SK-N-SH treated with all-trans-retinoic acid at 6 μM for 48 hours (cell line): ENCODE data around the gene TUBB4B.
A peak's percentile ranks its signal among the peaks of the same experiment; 100 is the strongest.

ENCODE experiments used
- BACH2 ChIP-seq: fragments of 250-450 bp; sonication (Bioruptor Pico); IDR thresholded peaks from 2 replicates; pipeline ENCODE4 v1.9.0; 2021; ENCODE audit warnings: mild to moderate bottlenecking, borderline replicate concordance
- CSDC2 ChIP-seq: fragments of 250-450 bp; sonication (Bioruptor Pico); IDR thresholded peaks from 2 replicates; pipeline ENCODE4 v1.5.0; 2020; ENCODE audit warnings: mild to moderate bottlenecking, moderate library complexity
- ESRRG ChIP-seq: fragments of 250-450 bp; sonication (Bioruptor Pico); IDR thresholded peaks from 2 replicates; pipeline ENCODE4 v1.6.1; 2021; ENCODE audit warnings: mild to moderate bottlenecking
- ISL1 ChIP-seq: fragments of 250-450 bp; sonication (Bioruptor Pico); IDR thresholded peaks from 2 replicates; pipeline ENCODE4 v2.1.2; 2022; ENCODE audit warnings: mild to moderate bottlenecking, moderate library complexity
- RARB ChIP-seq: fragments of 250-450 bp; sonication (Bioruptor Pico); IDR thresholded peaks from 2 replicates; pipeline ENCODE4 v1.8.0; 2021; ENCODE audit warnings: mild to moderate bottlenecking, moderate library complexity
- TCF4 ChIP-seq: fragments of 250-450 bp; sonication (Bioruptor Pico); IDR thresholded peaks from 2 replicates; pipeline ENCODE4 v1.8.0; 2021; ENCODE audit warnings: mild to moderate bottlenecking, moderate library complexity, borderline replicate concordance
- TOX ChIP-seq: fragments of 250-450 bp; sonication (Bioruptor Pico); IDR thresholded peaks from 2 replicates; pipeline ENCODE4 v1.8.0; 2021; ENCODE audit warnings: mild to moderate bottlenecking, moderate library complexity, borderline replicate concordance
- ZFP3 ChIP-seq: fragments of 250-450 bp; sonication (Bioruptor Pico); IDR thresholded peaks from 2 replicates; pipeline ENCODE4 v1.5.0; 2020; ENCODE audit warnings: mild to moderate bottlenecking, moderate library complexity
- ZFP30 ChIP-seq: fragments of 450-650 bp; formaldehyde crosslinking; IDR thresholded peaks from 2 replicates; pipeline ENCODE4 v1.5.0; 2022; ENCODE audit warnings: mild to moderate bottlenecking, moderate library complexity
- ZNF70 ChIP-seq: fragments of 450-650 bp; formaldehyde crosslinking; IDR thresholded peaks from 2 replicates; pipeline ENCODE4 v1.5.0; 2020; ENCODE audit warnings: mild to moderate bottlenecking, moderate library complexity
- ZNF8 ChIP-seq: fragments of 450-650 bp; formaldehyde crosslinking; IDR thresholded peaks from 2 replicates; pipeline ENCODE4 v1.5.0; 2020; ENCODE audit warnings: mild to moderate bottlenecking, moderate library complexity
- TF ChIP-seq, protein P1 (sequence below): fragments of 250-450 bp; sonication (Bioruptor Pico); IDR thresholded peaks from 2 replicates; pipeline ENCODE4 v1.8.0; 2020; ENCODE audit warnings: mild to moderate bottlenecking, moderate library complexity, borderline replicate concordance
- TF ChIP-seq, protein P2 (sequence below): fragments of 250-450 bp; sonication (Bioruptor Pico); IDR thresholded peaks from 2 replicates; pipeline ENCODE4 v1.8.0; 2021; ENCODE audit warnings: low read depth, mild to moderate bottlenecking, moderate library complexity, borderline replicate concordance
- TF ChIP-seq, protein P3 (sequence below): fragments of 250-450 bp; sonication (Bioruptor Pico); IDR thresholded peaks from 2 replicates; pipeline ENCODE4 v1.5.1; 2020; ENCODE audit warnings: low read depth, mild to moderate bottlenecking, moderate library complexity

DNA sequence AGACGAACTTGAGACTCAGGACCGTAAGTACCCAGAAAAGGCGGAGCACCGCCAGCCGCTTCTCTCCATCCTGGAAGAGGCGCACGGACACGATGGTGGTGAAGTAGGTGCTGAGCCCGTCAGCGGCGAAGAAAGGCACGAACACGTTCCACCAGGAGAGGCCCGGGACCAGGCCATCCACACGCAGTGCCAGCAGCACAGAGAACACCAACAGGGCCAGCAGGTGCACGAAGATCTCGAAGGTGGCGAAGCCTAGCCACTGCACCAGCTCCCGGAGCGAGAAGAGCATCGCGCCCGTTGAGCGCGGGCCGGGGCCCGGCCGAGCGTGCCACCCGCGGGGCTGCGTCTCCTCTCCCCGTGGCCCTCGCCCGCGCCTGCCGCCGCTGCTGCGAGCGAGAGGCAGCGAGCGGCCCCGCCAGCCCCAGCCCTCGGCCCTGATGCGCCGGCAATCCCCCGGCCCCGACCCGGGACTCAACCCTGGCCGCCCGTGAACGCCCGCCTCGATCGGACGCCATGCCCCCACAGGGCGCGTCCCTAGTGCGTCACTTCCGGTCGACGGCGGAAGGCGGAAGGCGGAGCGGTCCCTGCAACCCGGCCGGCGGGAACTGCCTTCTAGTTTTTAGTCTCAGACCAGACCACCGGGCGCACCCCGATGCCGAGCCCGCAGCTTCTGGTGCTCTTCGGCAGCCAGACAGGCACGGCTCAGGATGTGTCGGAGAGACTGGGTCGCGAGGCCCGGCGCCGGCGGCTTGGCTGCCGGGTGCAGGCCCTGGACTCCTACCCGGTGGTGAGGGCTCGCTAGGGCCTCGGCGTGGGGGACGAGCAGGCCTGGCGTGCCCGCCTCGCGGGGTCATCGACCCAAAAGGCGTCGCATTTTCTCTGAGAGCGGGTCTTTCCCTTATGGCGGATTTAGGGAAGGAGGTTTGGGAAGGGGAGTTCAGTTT lies 35.7 kb upstream of the TUBB4B start, which contains the start of the genes NDOR1 and TMEM203:
- TF ChIP-seq ZFP3 (CRISPR knock-in tag) = 0 out of 2 replicates have a peak, but pooled peaks have one; percentile 32
- TF ChIP-seq ISL1 = no peak
- no peak for TF ChIP-seq ESRRG (CRISPR knock-in tag)
- no peak for TF ChIP-seq ZNF70 (CRISPR knock-in tag)
- TF ChIP-seq, protein P1, sequence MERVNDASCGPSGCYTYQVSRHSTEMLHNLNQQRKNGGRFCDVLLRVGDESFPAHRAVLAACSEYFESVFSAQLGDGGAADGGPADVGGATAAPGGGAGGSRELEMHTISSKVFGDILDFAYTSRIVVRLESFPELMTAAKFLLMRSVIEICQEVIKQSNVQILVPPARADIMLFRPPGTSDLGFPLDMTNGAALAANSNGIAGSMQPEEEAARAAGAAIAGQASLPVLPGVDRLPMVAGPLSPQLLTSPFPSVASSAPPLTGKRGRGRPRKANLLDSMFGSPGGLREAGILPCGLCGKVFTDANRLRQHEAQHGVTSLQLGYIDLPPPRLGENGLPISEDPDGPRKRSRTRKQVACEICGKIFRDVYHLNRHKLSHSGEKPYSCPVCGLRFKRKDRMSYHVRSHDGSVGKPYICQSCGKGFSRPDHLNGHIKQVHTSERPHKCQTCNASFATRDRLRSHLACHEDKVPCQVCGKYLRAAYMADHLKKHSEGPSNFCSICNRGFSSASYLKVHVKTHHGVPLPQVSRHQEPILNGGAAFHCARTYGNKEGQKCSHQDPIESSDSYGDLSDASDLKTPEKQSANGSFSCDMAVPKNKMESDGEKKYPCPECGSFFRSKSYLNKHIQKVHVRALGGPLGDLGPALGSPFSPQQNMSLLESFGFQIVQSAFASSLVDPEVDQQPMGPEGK (CRISPR knock-in tag) = no peak
- TF ChIP-seq ZNF8 (CRISPR knock-in tag) = no peak
- TF ChIP-seq TCF4 = no peak
- TF ChIP-seq BACH2 (CRISPR knock-in tag) = no peak
- no peak for TF ChIP-seq TOX (CRISPR knock-in tag)
- TF ChIP-seq CSDC2 (CRISPR knock-in tag) = no peak
- TF ChIP-seq, protein P2, sequence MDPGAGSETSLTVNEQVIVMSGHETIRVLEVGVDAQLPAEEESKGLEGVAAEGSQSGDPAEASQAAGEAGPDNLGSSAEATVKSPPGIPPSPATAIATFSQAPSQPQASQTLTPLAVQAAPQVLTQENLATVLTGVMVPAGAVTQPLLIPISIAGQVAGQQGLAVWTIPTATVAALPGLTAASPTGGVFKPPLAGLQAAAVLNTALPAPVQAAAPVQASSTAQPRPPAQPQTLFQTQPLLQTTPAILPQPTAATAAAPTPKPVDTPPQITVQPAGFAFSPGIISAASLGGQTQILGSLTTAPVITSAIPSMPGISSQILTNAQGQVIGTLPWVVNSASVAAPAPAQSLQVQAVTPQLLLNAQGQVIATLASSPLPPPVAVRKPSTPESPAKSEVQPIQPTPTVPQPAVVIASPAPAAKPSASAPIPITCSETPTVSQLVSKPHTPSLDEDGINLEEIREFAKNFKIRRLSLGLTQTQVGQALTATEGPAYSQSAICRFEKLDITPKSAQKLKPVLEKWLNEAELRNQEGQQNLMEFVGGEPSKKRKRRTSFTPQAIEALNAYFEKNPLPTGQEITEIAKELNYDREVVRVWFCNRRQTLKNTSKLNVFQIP (CRISPR knock-in tag) = no peak
- no peak for TF ChIP-seq ZFP30 (CRISPR knock-in tag)
- TF ChIP-seq, protein P3, sequence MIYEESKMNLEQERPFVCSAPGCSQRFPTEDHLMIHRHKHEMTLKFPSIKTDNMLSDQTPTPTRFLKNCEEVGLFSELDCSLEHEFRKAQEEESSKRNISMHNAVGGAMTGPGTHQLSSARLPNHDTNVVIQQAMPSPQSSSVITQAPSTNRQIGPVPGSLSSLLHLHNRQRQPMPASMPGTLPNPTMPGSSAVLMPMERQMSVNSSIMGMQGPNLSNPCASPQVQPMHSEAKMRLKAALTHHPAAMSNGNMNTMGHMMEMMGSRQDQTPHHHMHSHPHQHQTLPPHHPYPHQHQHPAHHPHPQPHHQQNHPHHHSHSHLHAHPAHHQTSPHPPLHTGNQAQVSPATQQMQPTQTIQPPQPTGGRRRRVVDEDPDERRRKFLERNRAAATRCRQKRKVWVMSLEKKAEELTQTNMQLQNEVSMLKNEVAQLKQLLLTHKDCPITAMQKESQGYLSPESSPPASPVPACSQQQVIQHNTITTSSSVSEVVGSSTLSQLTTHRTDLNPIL (CRISPR knock-in tag) = no peak
- TF ChIP-seq RARB (CRISPR knock-in tag) = no peak
